Ovary (tissue), 10 donors: ENCODE results near the gene NDUFA1. TPM values are rescaled to one million over a fixed set of nuclear protein-coding genes. Genes with fewer than 3 reads are reported as not detected.
A peak's percentile ranks its signal among the peaks of the same experiment; 100 is the strongest.
"Not testable (repeated sequence)": the region's sequence is repeated elsewhere in the genome, so short reads cannot be mapped to it uniquely, and the experiment has no call there.

Source experiments
- DNase-seq, 5 donors: peaks; one replicate each; pipeline ENCODE4 v3.0.0-alpha.2; 2019 to 2020
- H3K27ac ChIP-seq, 2 donors: fragments of 200-600 bp; one replicate each; pipeline versions ENCODE4 v1.5.1 to v1.8.0; 2019 to 2022
- H3K27me3 ChIP-seq: fragments of 200-600 bp; one replicate; pipeline ENCODE4 v1.8.0; 2022
- H3K36me3 ChIP-seq: fragments of 200-600 bp; sonication (generic); one replicate; pipeline ENCODE4 v1.5.1; 2019
- H3K4me1 ChIP-seq: one replicate; pipeline ENCODE4 v1.8.1; 2013; ENCODE audit warnings: mild to moderate bottlenecking, moderate library complexity; ENCODE audit not compliant: insufficient read depth
- H3K4me3 ChIP-seq: fragments of 200-600 bp; sonication (generic); one replicate; pipeline ENCODE4 v1.5.1; 2017
- H3K9me3 ChIP-seq, 2 donors: fragments of 200-600 bp in 1 of 2; sonication (generic) in 1 of 2; one replicate each; pipeline versions ENCODE4 v1.5.1 to v1.8.1; 2013 to 2019; ENCODE audit warnings: mild to moderate bottlenecking in 1 of 2, moderate library complexity in 1 of 2
- CTCF ChIP-seq, 3 donors: fragments of 450-650 bp in 2 of 3; fragments of 200-600 bp in 1 of 3; IDR thresholded peaks; one replicate each; pipeline versions ENCODE4 v1.5.1 to v1.8.0; 2016 to 2022; ENCODE audit warnings: antibody characterized with exemption in 3 of 3, mild to moderate bottlenecking in 1 of 3
- EP300 ChIP-seq: sonication (generic); formaldehyde crosslinking; IDR thresholded peaks from one replicate; pipeline ENCODE4 v1.6.1; 2017; ENCODE audit warnings: antibody characterized with exemption
- POLR2A ChIP-seq: fragments of 450-650 bp; IDR thresholded peaks from one replicate; pipeline ENCODE4 v1.6.1; 2017; ENCODE audit warnings: antibody characterized with exemption, mild to moderate bottlenecking, moderate library complexity
- WGBS, 3 donors: extraction: QIAGEN DNeasy Blood & Tissue Kit in 1 of 3; methylation state at CpG; one replicate each; pipeline versions ENCODE4 v1.1.5 to v1.1.7; 2013 to 2017; 5-methylcytosine and 5-hydroxymethylcytosine counted together
- intact Hi-C, 4 donors: fragments of 100-400 bp; cut with DNase I; formaldehyde crosslinking; loops; one replicate each; pipeline versions ENCODE4 v1.11.0 to v1.15.1; 2022 to 2023
- long read RNA-seq, 3 donors: library from polyadenylated mRNA in 2 of 3; unstranded in 2 of 3; transcript quantifications; one replicate each; pipeline ENCODE4 v2.0.0 and lab custom pipeline, GENCODE V29; 2021 to 2026
- polyA plus RNA-seq, 2 donors: library from polyadenylated mRNA; stranded (reverse); fragments of 200-250 nt in 1 of 2; fragments of 350-450 nt in 1 of 2; fragmentation: Illumina TruSeq in 1 of 2; extraction: RNeasy Lipid Tissue Mini Kit (QIAGEN cat#74804) in 1 of 2; gene quantifications; one replicate each; pipeline ENCODE4 v1.2.3, GENCODE V29; 2013 to 2014
- total RNA-seq, 7 donors: library from RNA; depleted of rRNA in 2 of 7; stranded (reverse); fragments of >200 nt in 2 of 7; fragmentation: NEBNext Ultra II Directional in 3 of 7; extraction: Animal tissue kit (Norgen Biotek cat#: 25700) in 3 of 7; gene quantifications; one replicate each; pipeline versions ENCODE4 v1.1.0 to v1.2.4, GENCODE V29; 2016 to 2023
- donor health status: DM: no; HTN: no; CAD: no; lungs with moderate emphysema.
- donor health status: DM: no; HTN: no; CAD: no.
- donor health status: Bipolar disorder and iron deficiency.
- donor health status: DM: yes; HTN: yes; CAD: no.
- donor health status: DM: no; HTN: no; CAD: no.
- donor health status: DM: yes; HTN: yes; CAD: no.

Gene NDUFA1
- total RNA-seq (10 to 100 TPM; 50.1 to 73.2 (median 65.1) TPM), polyA plus RNA-seq (100 to 1,000 TPM in 1 of 2 donors, 10 to 100 TPM in 1; 86.5 to 133 TPM)
- long read RNA-seq, donor 1, partial matches to known transcripts, result 12 of 14 reads
- long read RNA-seq, donor 1, other reads (novel, unspliced or antisense), result 0 of 14 reads
- long read RNA-seq, donor 2, transcript NDUFA1-201 (3 exons, 766 nt), result major isoform, 228 of 240 reads
- long read RNA-seq, donor 2, partial matches to known transcripts, result 12 of 240 reads
- long read RNA-seq, donor 2, other reads (novel, unspliced or antisense), result 0 of 240 reads
- long read RNA-seq, donor 3, transcript NDUFA1-201 (3 exons, 766 nt), result major isoform, 89 of 151 reads
- long read RNA-seq, donor 3, partial matches to known transcripts, result 62 of 151 reads
- long read RNA-seq, donor 3, other reads (novel, unspliced or antisense), result 0 of 151 reads

- TF ChIP-seq EP300 (no peak), POLR2A (peak; percentile 68)
- peak; percentile 75 to 86 (median 82) for DNase-seq
- Histone ChIP-seq H3K27ac (peak within 1 kb of the TSS; percentile 53 to 94), H3K4me1 (no peaks in the 10 kb centered on the region), H3K36me3 (no peaks in the 10 kb centered on the region), H3K4me3 (peak within 1 kb of the TSS; percentile 63), H3K27me3 (no peaks in the 10 kb centered on the region), H3K9me3 (no peaks in the 10 kb centered on the region)
- intact Hi-C loops, result no loop called here
- 38 to 50% (median 44%) methylated on average over 62 of the region's 62 CpGs for WGBS, 3 donors
These were observed at the start of gene NDUFA1, which contains the start of gene RNF113A for GRCh38 chrX:119871599-119872395. Gene NDUFA1 (plus strand): TSS chrX:119871832. CDS start chrX:119871912, 80 bp downstream. Gene RNF113A (minus strand): TSS chrX:119871733. CDS start chrX:119871613, 120 bp downstream.

GRCh38 chrX:119824221-119824620, 47.4 kb upstream of the NDUFA1 start:
- WGBS, 3 donors, result 24 to 28% (median 25%) methylated on average over 2 to 3 of the region's 5 CpGs
- not testable (repeated sequence) for H3K27me3 ChIP-seq

GRCh38 chrX:119826399-119826959, 45.2 kb upstream of the NDUFA1 start:
- no peaks in the 10 kb centered on the region for H3K4me1 ChIP-seq
- H3K9me3 ChIP-seq, result no peaks in the 10 kb centered on the region
- no peak for DNase-seq
- TF ChIP-seq EP300, result no peak
- H3K4me3 ChIP-seq, result no peak overlapping the region
- 31 to 52% (median 39%) methylated on average over 7 of the region's 7 CpGs for WGBS, 3 donors
- peak overlapping the region in 1 of 2 donors; percentile 23 for H3K27ac ChIP-seq
- H3K27me3 ChIP-seq, result no peaks in the 10 kb centered on the region
- no peaks in the 10 kb centered on the region for H3K36me3 ChIP-seq
- intact Hi-C loops, result no loop called here

More at GRCh38 chrX:119824221-119824620, 47.4 kb upstream of the NDUFA1 start:
- DNase-seq, H3K4me3 ChIP-seq, H3K36me3 ChIP-seq, H3K27ac ChIP-seq, H3K4me1 ChIP-seq, intact Hi-C loops, H3K9me3 ChIP-seq: not testable (repeated sequence)

DNA sequence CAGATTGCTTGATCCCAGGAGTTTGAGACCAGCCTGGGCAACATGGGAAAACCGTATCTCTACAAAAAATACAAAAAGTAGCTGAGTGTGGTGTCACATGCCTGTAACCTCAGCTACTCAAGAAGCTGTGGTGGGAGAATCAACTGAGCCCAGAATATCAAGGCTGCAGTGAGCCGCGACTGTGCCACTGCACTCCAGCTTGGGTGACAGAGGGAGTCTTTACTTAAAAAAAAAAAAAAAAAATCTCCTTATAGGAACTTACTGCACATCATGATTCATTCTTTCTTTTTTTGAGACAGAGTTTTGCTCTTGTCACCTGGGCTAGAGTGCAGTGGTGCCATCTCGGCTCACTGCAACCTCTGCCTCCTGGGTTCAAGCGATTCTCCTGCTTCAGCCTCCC, 43.2 kb upstream of the NDUFA1 start:
- TF ChIP-seq POLR2A, result no peak
- no peak for TF ChIP-seq CTCF (IDR thresholded peaks at IDR 0.05)
- no peak for TF ChIP-seq EP300
- no peak overlapping the region for H3K4me3 ChIP-seq
- intact Hi-C loops, result no loop called here
- no peaks in the 10 kb centered on the region for H3K4me1 ChIP-seq
- H3K9me3 ChIP-seq, result no peaks in the 10 kb centered on the region
- 83 to 92% (median 88%) methylated on average over 5 of the region's 5 CpGs for WGBS, 3 donors
- no peak overlapping the region for H3K27ac ChIP-seq
- no peaks in the 10 kb centered on the region for H3K27me3 ChIP-seq
- DNase-seq, result no peak
- H3K36me3 ChIP-seq, result no peaks in the 10 kb centered on the region

- no peak for DNase-seq
- Histone ChIP-seq H3K4me1 (no peaks in the 10 kb centered on the region), H3K27me3 (no peaks in the 10 kb centered on the region), H3K4me3 (no peak overlapping the region), H3K27ac (no peak overlapping the region), H3K9me3 (no peaks in the 10 kb centered on the region), H3K36me3 (no peaks in the 10 kb centered on the region)
- WGBS, 3 donors, result 74 to 78% (median 75%) methylated on average over 3 of the region's 3 CpGs
- intact Hi-C loops, result no loop called here
- TF ChIP-seq EP300 (no peak), CTCF (IDR thresholded peaks at IDR 0.05) (no peak), POLR2A (no peak)
These were observed 37.7 kb upstream of the NDUFA1 start for GRCh38 chrX:119833905-119834304.
